MCF 10A (cell line): ENCODE data around the gene MRGPRE. TPM values are rescaled to one million over a fixed set of nuclear protein-coding genes. Genes with fewer than 3 reads are reported as not detected.

Experiments
- BruUV-seq: library from RNA; stranded (reverse); fragments of 400-500 nt; replicated peaks from 2 replicates; lab custom pipeline; 2021; lab: Mats Ljungman, UMichigan
- CTCF ChIA-PET: fragments of 300-600 bp; sonication (Branson Sonifier 250); formaldehyde crosslinking; extraction: SDS; loops from one replicate; lab custom pipeline; 2021; ENCODE audit warnings: antibody characterized with exemption, inconsistent platforms; lab: Yijun Ruan, JAX
- POLR2A ChIA-PET: fragments of 300-600, 350-650 bp; sonication (Branson Sonifier 250); formaldehyde crosslinking; extraction: SDS; loops from one replicate; lab custom pipeline; 2020; ENCODE audit warnings: antibody characterized with exemption, inconsistent platforms; lab: Yijun Ruan, JAX
- DNase-seq: peaks from one replicate; pipeline ENCODE4 v3.0.0-alpha.2; 2018; ENCODE audit not compliant: unreplicated experiment
- H3K27ac Mint-ChIP-seq: one replicate; pipeline ENCODE4 v1.8.0; 2022; ENCODE audit warnings: mild to moderate bottlenecking, low read depth, mixed read lengths; ENCODE audit not compliant: unreplicated experiment
- H3K27me3 Mint-ChIP-seq: one replicate; pipeline ENCODE4 v1.8.0; 2022; ENCODE audit warnings: mixed read lengths; ENCODE audit not compliant: insufficient read depth, unreplicated experiment
- H3K36me3 Mint-ChIP-seq: one replicate; pipeline ENCODE4 v1.8.0; 2022; ENCODE audit warnings: mild to moderate bottlenecking, moderate library complexity, mixed read lengths; ENCODE audit not compliant: insufficient read depth, unreplicated experiment
- H3K4me1 Mint-ChIP-seq: one replicate; pipeline ENCODE4 v1.8.0; 2022; ENCODE audit warnings: mixed read lengths; ENCODE audit not compliant: insufficient read depth, unreplicated experiment
- H3K4me3 Mint-ChIP-seq: one replicate; pipeline ENCODE4 v1.8.0; 2022; ENCODE audit warnings: mild to moderate bottlenecking, moderate library complexity, mixed read lengths; ENCODE audit not compliant: unreplicated experiment
- H3K9me3 Mint-ChIP-seq: one replicate; pipeline ENCODE4 v1.8.0; 2022; ENCODE audit warnings: mixed read lengths; ENCODE audit not compliant: unreplicated experiment
- intact Hi-C: fragments of 100-400 bp; cut with micrococcal nuclease; formaldehyde crosslinking; loops from 2 replicates; pipeline ENCODE4 v1.14.1; 2022
- total RNA-seq: library from RNA; stranded (reverse); gene quantifications from 2 replicates; pipeline ENCODE4 v1.2.3, GENCODE V29; 2022
- TF ChIP-seq, protein P1 (sequence below): fragments of 200-600 bp; IDR thresholded peaks from one replicate; pipeline ENCODE4 v1.8.0; 2022; ENCODE audit warnings: antibody characterized with exemption, mild to moderate bottlenecking; ENCODE audit not compliant: unreplicated experiment

MRGPRE gene
- total RNA-seq, 1 experiment from 2014 or later, result not detected

DNA sequence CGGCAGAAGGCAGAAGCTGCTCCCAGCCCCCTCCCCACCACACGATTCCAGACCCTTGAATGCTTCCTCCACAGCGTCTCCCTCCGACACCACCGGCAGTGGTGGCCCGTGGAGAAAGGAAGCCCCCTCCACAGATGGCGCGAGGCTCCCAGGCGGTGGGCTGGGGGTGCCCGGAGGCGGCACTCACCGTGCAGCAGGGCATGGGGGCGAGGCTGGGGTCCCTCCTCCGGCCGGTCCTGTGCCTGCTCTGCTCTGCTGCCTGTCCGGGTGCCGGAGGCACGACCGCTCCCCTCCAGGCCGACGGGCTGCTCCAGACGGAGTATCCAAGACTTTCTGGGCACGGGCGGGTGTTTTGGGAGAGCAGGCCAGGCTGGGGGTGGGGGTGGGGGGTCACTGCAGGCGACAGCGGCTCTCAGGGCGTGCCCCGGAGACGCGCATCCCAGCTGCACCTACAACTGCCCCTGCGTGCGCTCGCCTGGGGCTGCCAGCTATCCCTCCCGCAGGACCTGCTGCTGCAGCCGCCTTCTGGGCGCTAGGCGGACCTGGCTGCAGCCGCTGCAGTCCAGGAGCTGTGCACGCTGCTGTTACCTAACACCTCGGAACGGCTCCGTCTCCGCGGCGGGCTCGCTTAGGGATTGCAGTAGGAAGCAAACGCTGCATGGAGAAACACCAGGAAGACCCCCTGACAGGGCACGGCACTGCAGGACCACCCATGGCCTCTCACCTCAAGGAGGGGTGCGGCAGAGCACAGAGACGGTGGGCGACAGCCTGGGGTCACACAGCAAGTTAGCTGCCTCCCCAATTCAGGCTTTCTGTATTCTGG, 28.8 kb downstream of the MRGPRE start:
- peaks cover 36% of the 10 kb centered on the region for H3K27me3 Mint-ChIP-seq
- BruUV-seq, result no TSS peak
- intact Hi-C loops, result no loop called here

DNA sequence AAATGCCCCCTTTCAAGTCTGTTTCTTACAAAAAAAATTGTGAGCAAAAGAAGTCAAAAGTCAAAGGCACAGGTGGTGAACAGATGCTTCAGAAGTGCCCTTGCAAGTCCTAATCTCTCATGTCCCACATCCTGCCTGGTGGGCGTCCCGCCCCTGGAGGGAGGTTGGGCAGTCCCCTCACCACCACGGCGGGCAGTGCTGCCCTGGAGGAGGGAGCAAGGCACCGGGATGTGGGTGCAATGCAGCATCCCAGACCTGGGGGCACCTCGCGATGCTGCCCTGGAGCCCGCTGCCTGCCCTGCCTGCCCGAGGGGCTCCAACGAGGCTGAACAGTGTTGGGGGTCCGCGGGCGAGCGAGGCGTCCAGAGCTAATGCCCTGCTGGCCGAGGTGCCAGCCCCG, 29.5 kb downstream of the MRGPRE start:
- ChIA-PET CTCF (interaction anchor here (0.7 kb wide), 1 partner anchor 163 kb away, joined by 3 read pairs; no protein-coding TSS in a partner anchor), POLR2A (no interaction called here)
- Mint-ChIP-seq H3K4me1 (no peaks in the 10 kb centered on the region), H3K4me3 (no peak overlapping the region), H3K27me3 (peaks cover 36% of the 10 kb centered on the region), H3K27ac (no peak overlapping the region), H3K36me3 (no peaks in the 10 kb centered on the region), H3K9me3 (no peaks in the 10 kb centered on the region)
- TF ChIP-seq, protein P1, sequence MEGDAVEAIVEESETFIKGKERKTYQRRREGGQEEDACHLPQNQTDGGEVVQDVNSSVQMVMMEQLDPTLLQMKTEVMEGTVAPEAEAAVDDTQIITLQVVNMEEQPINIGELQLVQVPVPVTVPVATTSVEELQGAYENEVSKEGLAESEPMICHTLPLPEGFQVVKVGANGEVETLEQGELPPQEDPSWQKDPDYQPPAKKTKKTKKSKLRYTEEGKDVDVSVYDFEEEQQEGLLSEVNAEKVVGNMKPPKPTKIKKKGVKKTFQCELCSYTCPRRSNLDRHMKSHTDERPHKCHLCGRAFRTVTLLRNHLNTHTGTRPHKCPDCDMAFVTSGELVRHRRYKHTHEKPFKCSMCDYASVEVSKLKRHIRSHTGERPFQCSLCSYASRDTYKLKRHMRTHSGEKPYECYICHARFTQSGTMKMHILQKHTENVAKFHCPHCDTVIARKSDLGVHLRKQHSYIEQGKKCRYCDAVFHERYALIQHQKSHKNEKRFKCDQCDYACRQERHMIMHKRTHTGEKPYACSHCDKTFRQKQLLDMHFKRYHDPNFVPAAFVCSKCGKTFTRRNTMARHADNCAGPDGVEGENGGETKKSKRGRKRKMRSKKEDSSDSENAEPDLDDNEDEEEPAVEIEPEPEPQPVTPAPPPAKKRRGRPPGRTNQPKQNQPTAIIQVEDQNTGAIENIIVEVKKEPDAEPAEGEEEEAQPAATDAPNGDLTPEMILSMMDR, result no peak
- BruUV-seq, result no TSS peak
- intact Hi-C loops, result no loop called here
- DNase-seq, result no peak

More for the DNA sequence above, 28.8 kb downstream of the MRGPRE start:
- Mint-ChIP-seq H3K9me3 (no peaks in the 10 kb centered on the region), H3K4me3 (no peak overlapping the region), H3K36me3 (no peaks in the 10 kb centered on the region), H3K27ac (no peak overlapping the region), H3K4me1 (no peaks in the 10 kb centered on the region)
- CTCF ChIA-PET, result interaction anchor here (0.6 to 0.7 kb wide), 3 partner anchors 13 to 163 kb away, joined by 3 read pairs; no protein-coding TSS in a partner anchor
- TF ChIP-seq, protein P1, result no peak
- POLR2A ChIA-PET, result interaction anchor here (1.2 kb wide), 1 partner anchor 11 kb away, joined by 4 read pairs; no protein-coding TSS in a partner anchor
- DNase-seq, result no peak

DNA sequence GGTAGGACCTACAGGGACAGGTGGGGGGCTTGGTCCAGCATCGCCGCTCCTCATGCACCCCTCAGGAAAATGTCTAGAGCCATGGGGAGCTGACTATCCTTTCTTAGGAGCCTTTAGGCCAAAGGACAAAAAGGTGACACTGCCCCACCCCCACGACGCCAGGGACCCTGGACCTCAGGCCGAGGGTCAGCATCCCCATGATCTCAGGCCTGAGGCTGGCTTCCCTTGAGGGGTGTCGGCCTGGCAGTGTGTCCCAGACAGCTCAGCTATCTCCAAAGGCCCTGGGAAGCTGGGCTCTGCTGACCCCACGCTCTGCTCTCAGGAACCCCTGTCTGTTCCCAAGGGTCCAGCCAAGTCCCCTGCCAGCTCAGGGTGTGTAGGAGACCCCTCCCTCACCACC, 29.9 kb downstream of the MRGPRE start:
- BruUV-seq, result no TSS peak
- no peaks in the 10 kb centered on the region for H3K4me1 Mint-ChIP-seq
- no peaks in the 10 kb centered on the region for H3K36me3 Mint-ChIP-seq
- POLR2A ChIA-PET, result no interaction called here
- H3K27ac Mint-ChIP-seq, result no peak overlapping the region
- CTCF ChIA-PET, result no interaction called here
- H3K9me3 Mint-ChIP-seq, result no peaks in the 10 kb centered on the region
- intact Hi-C loops, result no loop called here
- H3K4me3 Mint-ChIP-seq, result no peak overlapping the region
- TF ChIP-seq, protein P1, result no peak
- no peak for DNase-seq
- peaks cover 36% of the 10 kb centered on the region for H3K27me3 Mint-ChIP-seq

DNA sequence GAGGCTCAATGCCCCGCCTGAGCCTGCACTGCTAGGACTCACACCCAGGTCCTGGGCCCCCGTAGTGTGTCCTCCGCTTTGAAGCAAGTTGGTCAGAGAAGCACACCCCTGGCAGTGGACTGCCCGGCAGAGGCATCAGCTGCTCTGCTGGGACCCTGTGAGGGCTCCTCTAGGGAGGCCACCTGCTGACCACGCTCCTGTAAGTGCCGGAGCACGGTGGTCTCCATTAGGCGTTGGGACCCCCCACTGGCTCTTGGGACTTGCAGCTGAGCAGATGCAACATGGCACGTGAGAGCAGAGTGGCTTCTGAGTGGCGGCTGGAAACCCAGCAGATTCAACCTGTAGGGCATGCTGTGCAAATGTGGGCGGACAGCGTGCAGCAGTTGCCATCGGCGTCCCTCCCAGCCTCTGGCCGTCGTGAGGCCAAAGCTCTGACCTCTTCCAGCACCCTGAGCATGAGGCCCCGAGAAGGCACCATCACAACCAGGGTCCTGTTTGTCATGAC, 30.5 kb downstream of the MRGPRE start:
- Mint-ChIP-seq H3K4me3 (no peak overlapping the region), H3K36me3 (no peaks in the 10 kb centered on the region), H3K27ac (no peak overlapping the region), H3K4me1 (no peaks in the 10 kb centered on the region), H3K9me3 (no peaks in the 10 kb centered on the region), H3K27me3 (peaks cover 36% of the 10 kb centered on the region)
- no peak for DNase-seq
- POLR2A ChIA-PET, result no interaction called here
- TF ChIP-seq, protein P1, result no peak
- no TSS peak for BruUV-seq
- intact Hi-C loops, result no loop called here
- CTCF ChIA-PET, result no interaction called here
